NCI-H1694 (cell line): Measurements from ENCODE around the gene SLTM.
"Not testable (repeated sequence)": the region's sequence is repeated elsewhere in the genome, so short reads cannot be mapped to it uniquely, and the experiment has no call there.

ENCODE experiments used
- DNase-seq: peaks from one replicate; lab custom pipeline; 2025; lab: John Stamatoyannopoulos, UW

Gene SLTM

GRCh38 chr15:58876306-58877106, 57.0 kb downstream of the SLTM start:
- DNase-seq, result no peak

- no peak for DNase-seq
Observed at GRCh38 chr15:58875343-58875742, 58.1 kb downstream of the SLTM start.

- no peak for DNase-seq
Observed at GRCh38 chr15:58873267-58873666, 60.2 kb downstream of the SLTM start.

GRCh38 chr15:58870451-58870850, 63.0 kb downstream of the SLTM start:
- DNase-seq, result no peak

GRCh38 chr15:58867926-58868325, 65.6 kb downstream of the SLTM start:
- no peak for DNase-seq

- no peak for DNase-seq
Observed at GRCh38 chr15:58865425-58865880, 68.0 kb downstream of the SLTM start.

GRCh38 chr15:58864602-58865424, 68.7 kb downstream of the SLTM start:
- no peak for DNase-seq

- no peak for DNase-seq
Observed at GRCh38 chr15:58862326-58862725, 71.2 kb downstream of the SLTM start.

GRCh38 chr15:58856621-58857020, 76.9 kb downstream of the SLTM start:
- not testable (repeated sequence) for DNase-seq

- no peak for DNase-seq
Observed at GRCh38 chr15:58856086-58856485, 77.4 kb downstream of the SLTM start.

- no peak for DNase-seq
Observed at GRCh38 chr15:58854593-58854992, 78.9 kb downstream of the SLTM start.

- DNase-seq, result no peak
Observed at GRCh38 chr15:58852347-58852746, 81.1 kb downstream of the SLTM start.

- DNase-seq, result not testable (repeated sequence)
Observed at GRCh38 chr15:58851205-58851604, 82.3 kb downstream of the SLTM start.

- DNase-seq, result no peak
Observed at GRCh38 chr15:58842713-58843396, 90.6 kb downstream of the SLTM start.

- DNase-seq, result no peak
Observed at GRCh38 chr15:58840048-58840447, 93.4 kb downstream of the SLTM start.

GRCh38 chr15:58839485-58839884, 94.0 kb downstream of the SLTM start:
- DNase-seq, result no peak

GRCh38 chr15:58833681-58834426, 99.6 kb downstream of the SLTM start:
- DNase-seq, result not testable (repeated sequence)

GRCh38 chr15:58830556-58830955, 102.9 kb downstream of the SLTM start:
- DNase-seq, result no peak
